Naive B cell (primary cell): ENCODE results near the gene ATM. TPM values are rescaled to one million over a fixed set of nuclear protein-coding genes. Genes with fewer than 3 reads are reported as not detected.
"Not testable (repeated sequence)": the region's sequence is repeated elsewhere in the genome, so short reads cannot be mapped to it uniquely, and the experiment has no call there.

Source experiments
- ATAC-seq, 2 donors: fragments of 150-1000 bp; cut with Tn5 transposase; 2 replicates each; pipeline ENCODE4 v1.10.0; 2021; ENCODE audit warnings: low read depth in 2 of 2, mild to moderate bottlenecking in 2 of 2, moderate library complexity in 2 of 2
- DNase-seq: peaks from one replicate; pipeline ENCODE4 v3.0.0; 2022
- H3K27ac Mint-ChIP-seq, 6 donors: one replicate each; pipeline ENCODE4 v1.8.0; 2020 to 2022; ENCODE audit warnings: mild to moderate bottlenecking in 6 of 6, mixed read lengths in 6 of 6, moderate library complexity in 5 of 6, inconsistent platforms in 2 of 6
- H3K27me3 Mint-ChIP-seq, 3 donors: one replicate each; pipeline ENCODE4 v1.8.0; 2021 to 2022; ENCODE audit warnings: mixed read lengths in 3 of 3, mild to moderate bottlenecking in 1 of 3
- H3K36me3 Mint-ChIP-seq, 2 donors: one replicate each; pipeline ENCODE4 v1.8.0; 2020 to 2022; ENCODE audit warnings: mixed read lengths in 2 of 2, inconsistent platforms in 1 of 2, mild to moderate bottlenecking in 1 of 2
- H3K4me1 Mint-ChIP-seq, 3 donors: one replicate each; pipeline ENCODE4 v1.8.0; 2020 to 2022; ENCODE audit warnings: mixed read lengths in 3 of 3, inconsistent platforms in 1 of 3, mild to moderate bottlenecking in 1 of 3, moderate library complexity in 1 of 3
- H3K4me3 Mint-ChIP-seq, 8 donors: one replicate each; pipeline ENCODE4 v1.8.0; 2020 to 2022; ENCODE audit warnings: mild to moderate bottlenecking in 8 of 8, mixed read lengths in 8 of 8, moderate library complexity in 8 of 8, inconsistent platforms in 2 of 8
- H3K9me3 Mint-ChIP-seq, 7 donors: one replicate each; pipeline ENCODE4 v1.8.0; 2020 to 2022; ENCODE audit warnings: mixed read lengths in 7 of 7, mild to moderate bottlenecking in 5 of 7, inconsistent platforms in 2 of 7, moderate library complexity in 1 of 7
- polyA plus RNA-seq, 6 donors: library from polyadenylated mRNA; unstranded; fragments of 300-500 nt; fragmentation: Illumina TruSeq; gene quantifications; one replicate each; pipeline ENCODE4 v1.2.3, GENCODE V29; 2021; ENCODE audit warnings: low read depth in 6 of 6

Gene ATM
- polyA plus RNA-seq, 6 donors from 2014 or later: 36.3 to 68.2 (median 48.4) TPM

DNA sequence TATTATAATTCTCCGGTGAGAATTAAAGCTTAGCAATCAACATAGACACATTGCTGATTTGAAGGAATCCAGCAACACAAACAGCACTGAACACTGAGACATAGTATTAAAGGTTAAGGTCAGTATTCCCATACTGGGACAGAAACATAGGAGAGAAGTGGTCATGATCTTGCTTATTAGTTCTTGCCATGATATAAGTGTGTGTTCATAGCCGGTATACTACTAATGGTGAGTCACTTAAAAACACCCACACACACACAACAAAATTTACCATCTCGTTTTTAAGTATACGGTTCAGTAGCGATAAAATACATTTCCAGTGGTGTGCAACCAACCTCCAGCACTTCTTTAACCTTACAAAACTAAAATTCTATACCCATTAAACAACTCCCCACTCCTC is 148.1 kb downstream of the ATM start:
- Mint-ChIP-seq H3K36me3 (peaks cover 18 to 24% of the 10 kb centered on the region in 2 donors), H3K27me3 (no peaks in the 10 kb centered on the region), H3K9me3 (peaks cover 0 to 10% (median 5%) of the 10 kb centered on the region in 7 donors), H3K4me1 (no peaks in the 10 kb centered on the region), H3K4me3 (no peak overlapping the region), H3K27ac (peak overlapping the region in 1 of 6 donors; percentile 2)
- ATAC-seq (no peak), DNase-seq (no peak)

GRCh38 chr11:108373505-108373904 is 150.6 kb downstream of the ATM start:
- H3K27ac Mint-ChIP-seq, DNase-seq, H3K4me1 Mint-ChIP-seq, ATAC-seq, H3K27me3 Mint-ChIP-seq, H3K4me3 Mint-ChIP-seq: not testable (repeated sequence)
- Mint-ChIP-seq H3K36me3 (peaks cover 11 to 12% of the 10 kb centered on the region in 2 donors), H3K9me3 (peaks cover 0 to 12% (median 5%) of the 10 kb centered on the region in 7 donors)

GRCh38 chr11:108388576-108388975 is 165.7 kb downstream of the ATM start:
- Mint-ChIP-seq H3K36me3 (peaks cover 0 to 9% of the 10 kb centered on the region in 2 donors), H3K4me1 (no peaks in the 10 kb centered on the region), H3K27me3 (no peaks in the 10 kb centered on the region), H3K27ac (no peak overlapping the region), H3K4me3 (no peak overlapping the region), H3K9me3 (no peaks in the 10 kb centered on the region)
- no peak for ATAC-seq
- no peak for DNase-seq

GRCh38 chr11:108392353-108392752 is 169.5 kb downstream of the ATM start:
- H3K9me3 Mint-ChIP-seq: no peaks in the 10 kb centered on the region
- H3K36me3 Mint-ChIP-seq: peaks cover 0 to 9% of the 10 kb centered on the region in 2 donors
- no peak for DNase-seq
- no peaks in the 10 kb centered on the region for H3K4me1 Mint-ChIP-seq
- no peak overlapping the region for H3K27ac Mint-ChIP-seq
- no peaks in the 10 kb centered on the region for H3K27me3 Mint-ChIP-seq
- H3K4me3 Mint-ChIP-seq: no peak overlapping the region
- no peak for ATAC-seq

DNA sequence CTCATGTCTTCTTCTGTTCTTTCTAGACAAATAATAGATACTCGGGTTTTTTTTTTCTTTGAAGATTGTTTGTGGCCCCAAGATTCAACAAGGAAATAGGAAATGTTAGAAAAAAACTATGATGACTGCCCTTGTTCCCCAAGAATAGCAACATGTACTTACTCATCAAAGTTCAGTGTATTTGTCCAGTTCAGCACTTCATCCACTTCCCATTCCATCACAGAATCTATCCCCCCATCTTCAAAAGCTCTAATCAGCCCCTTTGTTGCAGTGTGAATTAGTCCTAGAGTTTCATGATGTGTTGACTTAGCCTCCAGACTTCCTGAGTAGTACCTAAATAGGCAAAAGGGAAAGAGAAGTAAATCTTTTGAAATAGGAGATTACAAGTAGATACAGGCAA is 170.2 kb downstream of the ATM start:
- H3K9me3 Mint-ChIP-seq: no peaks in the 10 kb centered on the region
- no peaks in the 10 kb centered on the region for H3K4me1 Mint-ChIP-seq

GRCh38 chr11:108394744-108395284 is 171.9 kb downstream of the ATM start:
- DNase-seq: no peak
- no peaks in the 10 kb centered on the region for H3K27me3 Mint-ChIP-seq
- no peak for ATAC-seq
- H3K4me3 Mint-ChIP-seq: no peak overlapping the region
- H3K9me3 Mint-ChIP-seq: no peaks in the 10 kb centered on the region
- H3K27ac Mint-ChIP-seq: peak overlapping the region in 1 of 6 donors; percentile 17
- no peaks in the 10 kb centered on the region for H3K4me1 Mint-ChIP-seq
- H3K36me3 Mint-ChIP-seq: peaks cover 0 to 9% of the 10 kb centered on the region in 2 donors

More for the DNA sequence above, 170.2 kb downstream of the ATM start:
- ATAC-seq: no peak
- no peak for DNase-seq
- Mint-ChIP-seq H3K27me3 (no peaks in the 10 kb centered on the region), H3K36me3 (peaks cover 0 to 9% of the 10 kb centered on the region in 2 donors), H3K4me3 (no peak overlapping the region), H3K27ac (no peak overlapping the region)

- not testable (repeated sequence) for H3K4me1 Mint-ChIP-seq, H3K4me3 Mint-ChIP-seq, DNase-seq, H3K36me3 Mint-ChIP-seq, H3K9me3 Mint-ChIP-seq, H3K27ac Mint-ChIP-seq, H3K27me3 Mint-ChIP-seq, ATAC-seq
These were observed 173.8 kb downstream of the ATM start for GRCh38 chr11:108396672-108397071.

DNA sequence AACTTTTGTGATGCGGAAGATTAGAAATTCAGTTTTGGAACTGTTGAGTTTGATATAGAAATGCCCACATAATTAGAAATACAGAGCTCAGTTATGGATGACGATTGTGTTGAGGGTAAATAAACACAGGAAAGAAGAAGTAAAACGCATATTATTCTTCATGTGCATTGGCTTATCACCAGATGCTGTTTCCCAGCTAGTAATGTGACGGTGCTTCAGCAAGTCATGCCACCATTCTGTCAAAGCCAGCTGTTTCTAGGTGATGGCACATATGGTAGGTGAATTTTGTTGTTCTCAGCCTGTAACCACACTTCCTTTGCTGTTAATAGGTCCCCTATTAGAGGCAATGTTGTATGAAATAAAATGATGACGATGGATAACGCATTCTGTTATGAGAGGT is 175.6 kb downstream of the ATM start:
- H3K4me1 Mint-ChIP-seq: no peaks in the 10 kb centered on the region
- DNase-seq (no peak), ATAC-seq (no peak)
- H3K9me3 Mint-ChIP-seq: no peaks in the 10 kb centered on the region
- no peaks in the 10 kb centered on the region for H3K27me3 Mint-ChIP-seq
- no peaks in the 10 kb centered on the region for H3K36me3 Mint-ChIP-seq
- H3K27ac Mint-ChIP-seq: no peak overlapping the region
- H3K4me3 Mint-ChIP-seq: no peak overlapping the region

DNA sequence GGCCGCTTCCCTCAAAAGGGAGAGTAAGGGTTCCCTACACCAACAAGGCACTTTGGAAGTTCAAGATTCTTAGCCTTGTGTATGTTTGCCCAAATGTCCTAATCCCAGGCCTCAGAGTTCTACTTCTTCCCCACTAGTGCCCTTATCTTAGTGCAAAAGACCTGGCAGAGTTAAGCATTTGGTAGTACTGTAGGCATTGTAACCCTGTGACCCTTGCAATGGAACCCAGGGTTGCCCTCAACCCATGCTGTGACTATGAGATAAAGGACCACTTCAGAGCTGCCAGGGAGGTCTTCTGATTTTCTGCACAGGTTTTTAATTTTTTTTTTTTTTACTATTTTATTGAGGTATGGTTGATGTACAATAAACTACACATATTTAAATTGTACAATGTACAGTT is 179.4 kb downstream of the ATM start:
- H3K9me3 Mint-ChIP-seq: no peaks in the 10 kb centered on the region
- peak overlapping the region in 1 of 6 donors; percentile 40 for H3K27ac Mint-ChIP-seq
- H3K4me3 Mint-ChIP-seq: no peak overlapping the region
- no peak for ATAC-seq
- H3K36me3 Mint-ChIP-seq: no peaks in the 10 kb centered on the region
- H3K27me3 Mint-ChIP-seq: no peaks in the 10 kb centered on the region
- H3K4me1 Mint-ChIP-seq: no peaks in the 10 kb centered on the region
- no peak for DNase-seq

- ATAC-seq (no peak), DNase-seq (no peak)
- Mint-ChIP-seq H3K36me3 (no peaks in the 10 kb centered on the region), H3K27me3 (no peaks in the 10 kb centered on the region), H3K9me3 (no peaks in the 10 kb centered on the region), H3K4me1 (no peaks in the 10 kb centered on the region), H3K4me3 (no peak overlapping the region), H3K27ac (no peak overlapping the region)
These were observed 180.2 kb downstream of the ATM start for GRCh38 chr11:108403052-108403451.

- Mint-ChIP-seq H3K36me3 (no peaks in the 10 kb centered on the region), H3K27me3 (no peaks in the 10 kb centered on the region), H3K27ac (no peak overlapping the region), H3K9me3 (peaks cover 0 to 6% (median 0%) of the 10 kb centered on the region in 7 donors), H3K4me1 (no peaks in the 10 kb centered on the region), H3K4me3 (no peak overlapping the region)
- ATAC-seq (no peak), DNase-seq (no peak)
These were observed 182.8 kb downstream of the ATM start for GRCh38 chr11:108405706-108406105.

- Mint-ChIP-seq H3K9me3 (peaks cover 0 to 14% (median 3%) of the 10 kb centered on the region in 7 donors), H3K27ac (no peak overlapping the region), H3K27me3 (no peaks in the 10 kb centered on the region), H3K4me1 (no peaks in the 10 kb centered on the region), H3K4me3 (no peak overlapping the region), H3K36me3 (no peaks in the 10 kb centered on the region)
- ATAC-seq (no peak), DNase-seq (no peak)
These were observed 192.1 kb downstream of the ATM start for GRCh38 chr11:108414958-108415357.

- H3K9me3 Mint-ChIP-seq: peaks cover 0 to 14% (median 3%) of the 10 kb centered on the region in 7 donors
These were observed 194.7 kb downstream of the ATM start for GRCh38 chr11:108417551-108417950.

More at GRCh38 chr11:108417551-108417950, 194.7 kb downstream of the ATM start:
- not testable (repeated sequence) for H3K4me1 Mint-ChIP-seq, H3K27me3 Mint-ChIP-seq, H3K36me3 Mint-ChIP-seq, ATAC-seq, H3K4me3 Mint-ChIP-seq
- peak; percentile 6 for DNase-seq
- H3K27ac Mint-ChIP-seq: peak overlapping the region in 1 of 6 donors; percentile 49
